NCI-H526 treated with DMSO at 0.1 percent for 48 hours (cell line): ENCODE measurements around the gene CYTH2.
A peak's percentile ranks its signal among the peaks of the same experiment; 100 is the strongest.

Experiments
- DNase-seq: peaks from one replicate; lab custom pipeline; 2025; lab: John Stamatoyannopoulos, UW

CYTH2 gene

GRCh38 chr19:48495396-48495795, 26.2 kb downstream of the CYTH2 start:
- DNase-seq, result no peak

DNA sequence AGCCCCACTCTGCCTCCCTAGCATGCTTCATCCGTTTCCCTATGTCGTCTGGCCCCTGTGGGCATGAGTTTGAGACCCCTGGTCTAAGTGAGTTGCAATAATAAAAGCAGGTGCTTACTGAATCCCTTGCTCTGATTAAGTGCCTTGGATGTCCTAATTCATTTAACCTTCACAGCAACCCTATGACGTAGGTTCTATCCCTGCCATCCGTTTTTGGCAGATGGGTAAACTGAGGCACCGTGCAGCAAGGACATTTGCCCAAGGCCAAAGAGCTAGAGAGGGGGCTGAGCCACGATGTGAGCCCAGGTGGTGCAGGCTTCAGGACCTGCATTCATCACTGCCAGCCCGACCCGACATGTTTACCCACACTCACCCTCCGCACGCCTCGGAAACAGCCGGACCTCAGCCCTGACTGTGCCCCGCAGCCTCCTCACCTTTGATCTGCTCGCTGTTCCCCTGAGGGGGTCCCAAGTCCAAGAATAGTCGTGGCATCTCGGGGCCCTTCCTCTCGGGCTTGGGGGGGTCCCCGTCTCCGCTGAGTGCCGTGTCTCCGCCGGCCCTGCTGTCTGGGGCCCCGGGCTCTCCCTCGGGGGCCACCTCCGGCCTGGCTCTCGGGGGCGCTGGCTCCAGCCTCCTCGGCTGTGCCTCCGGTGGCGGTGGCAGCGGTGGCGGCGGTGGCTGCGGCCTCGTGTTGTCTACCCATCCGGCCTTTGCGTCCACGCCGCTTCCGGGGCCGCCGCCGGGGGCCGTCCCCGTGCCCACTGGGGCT, 28.0 kb downstream of the CYTH2 start:
- no peak for DNase-seq

DNA sequence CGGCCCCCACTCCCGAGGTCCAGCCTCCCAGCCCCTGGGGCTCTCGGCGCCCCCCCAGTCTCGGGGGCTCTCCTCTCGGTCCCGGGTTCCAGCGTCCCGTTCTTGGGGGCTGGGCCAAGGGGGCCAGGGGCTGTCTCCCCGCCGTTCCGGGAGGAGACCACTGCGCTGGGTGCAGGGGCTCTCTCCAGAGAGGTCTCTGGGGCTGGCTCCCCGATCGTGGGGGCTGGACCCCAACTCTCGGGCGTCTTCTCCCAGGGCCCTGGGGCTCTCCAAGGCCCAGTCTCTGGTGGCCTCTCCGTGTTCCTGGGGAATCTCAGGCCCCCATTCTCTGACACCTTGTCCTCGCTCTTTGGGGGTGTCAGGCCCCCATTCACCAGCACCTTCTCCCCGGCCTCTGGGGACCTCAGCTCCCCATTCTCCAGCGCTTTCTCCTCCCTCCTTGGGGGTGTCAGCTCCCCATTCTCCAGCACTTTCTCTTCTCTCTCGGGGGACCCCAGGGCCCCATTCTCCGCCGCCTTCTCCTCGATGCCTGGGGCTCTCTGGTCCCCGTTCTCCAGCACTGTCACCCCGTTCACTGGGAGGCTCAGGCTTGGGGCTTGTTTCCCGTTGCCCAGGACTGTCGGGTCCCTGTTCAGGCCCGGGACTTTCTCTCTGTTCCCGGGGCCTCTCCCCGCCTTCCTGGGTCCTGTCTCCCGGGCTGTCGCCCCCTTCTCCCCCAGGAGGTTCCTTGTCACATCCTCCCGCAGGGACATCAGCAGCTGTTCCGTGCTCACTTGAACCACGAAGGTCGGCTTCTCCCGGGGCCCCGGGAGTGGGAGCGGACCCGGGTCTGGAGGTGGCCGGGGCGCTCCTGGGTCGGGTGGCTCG, 28.8 kb downstream of the CYTH2 start:
- no peak for DNase-seq

- DNase-seq, result no peak
Observed at GRCh38 chr19:48498595-48499311, 29.6 kb downstream of the CYTH2 start.

DNA sequence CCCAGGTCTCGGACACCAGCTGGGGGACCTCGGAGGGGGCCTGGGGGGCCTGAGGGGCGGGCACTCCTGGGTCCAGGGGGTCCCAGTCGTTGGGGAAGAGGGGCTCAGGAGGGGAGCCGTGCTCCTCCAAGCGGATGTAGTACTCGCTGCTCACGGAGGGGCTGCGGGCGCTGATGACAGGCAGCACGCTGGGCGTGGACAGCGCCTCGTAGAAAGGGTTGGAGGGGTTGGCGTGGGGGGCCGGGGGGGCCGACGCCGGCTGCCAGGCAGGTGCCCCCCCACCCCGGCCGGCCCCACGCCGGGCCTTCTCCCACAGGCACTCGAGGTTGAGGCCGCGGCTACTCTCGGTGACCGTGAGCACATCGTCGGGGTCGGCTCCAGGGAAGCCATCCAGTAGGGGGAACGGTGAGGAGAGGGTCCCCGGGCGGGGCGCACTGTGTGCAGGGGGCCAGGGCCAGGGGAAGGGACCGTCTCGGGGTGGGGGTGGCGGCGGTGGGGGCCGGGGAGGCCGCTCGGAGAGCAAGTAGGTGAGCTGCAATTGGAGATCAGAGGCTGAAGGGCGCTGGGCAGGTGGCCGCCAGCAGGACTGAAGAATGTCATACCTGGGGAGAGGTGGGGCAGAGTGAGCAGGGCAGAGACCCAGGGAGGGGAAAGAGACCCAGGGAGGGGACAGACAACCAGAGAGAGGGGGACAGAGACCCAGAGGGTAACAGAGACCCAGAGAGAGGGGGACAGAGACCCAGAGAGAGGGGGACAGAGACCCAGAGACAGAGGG, 30.3 kb downstream of the CYTH2 start:
- DNase-seq, result no peak

DNA sequence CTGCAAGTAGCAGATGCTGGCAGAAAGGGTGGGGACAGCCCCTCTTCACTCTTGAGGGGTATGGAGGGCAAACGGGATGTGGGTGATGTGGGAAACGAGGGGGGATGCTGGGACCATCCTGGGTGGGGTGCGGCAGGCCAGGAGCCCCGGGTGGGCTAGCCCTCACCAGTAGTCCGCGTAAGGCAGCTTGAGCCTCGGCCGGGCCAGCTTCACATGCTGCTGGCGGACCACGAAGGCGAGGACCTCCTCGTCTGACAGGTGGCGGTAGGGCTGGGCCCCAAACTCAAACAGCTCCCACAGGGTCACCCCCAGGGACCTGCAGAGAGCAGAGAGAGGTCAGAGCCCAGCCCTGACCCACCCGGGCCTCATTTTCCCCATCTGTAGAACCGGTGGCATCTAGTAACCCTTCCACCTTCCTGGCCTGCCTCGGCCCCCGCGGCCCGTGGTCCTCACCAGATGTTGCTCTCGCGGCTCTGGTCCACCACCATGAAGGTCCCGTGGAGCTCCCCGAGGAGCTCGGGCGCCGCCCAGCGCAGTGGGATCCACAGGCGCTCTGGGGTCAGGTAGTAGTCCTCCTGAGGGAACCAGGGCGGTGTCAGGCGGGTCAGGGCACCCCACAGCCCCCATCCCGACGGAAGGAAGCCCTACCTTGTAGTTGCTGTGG, 31.8 kb downstream of the CYTH2 start:
- DNase-seq, result no peak

DNA sequence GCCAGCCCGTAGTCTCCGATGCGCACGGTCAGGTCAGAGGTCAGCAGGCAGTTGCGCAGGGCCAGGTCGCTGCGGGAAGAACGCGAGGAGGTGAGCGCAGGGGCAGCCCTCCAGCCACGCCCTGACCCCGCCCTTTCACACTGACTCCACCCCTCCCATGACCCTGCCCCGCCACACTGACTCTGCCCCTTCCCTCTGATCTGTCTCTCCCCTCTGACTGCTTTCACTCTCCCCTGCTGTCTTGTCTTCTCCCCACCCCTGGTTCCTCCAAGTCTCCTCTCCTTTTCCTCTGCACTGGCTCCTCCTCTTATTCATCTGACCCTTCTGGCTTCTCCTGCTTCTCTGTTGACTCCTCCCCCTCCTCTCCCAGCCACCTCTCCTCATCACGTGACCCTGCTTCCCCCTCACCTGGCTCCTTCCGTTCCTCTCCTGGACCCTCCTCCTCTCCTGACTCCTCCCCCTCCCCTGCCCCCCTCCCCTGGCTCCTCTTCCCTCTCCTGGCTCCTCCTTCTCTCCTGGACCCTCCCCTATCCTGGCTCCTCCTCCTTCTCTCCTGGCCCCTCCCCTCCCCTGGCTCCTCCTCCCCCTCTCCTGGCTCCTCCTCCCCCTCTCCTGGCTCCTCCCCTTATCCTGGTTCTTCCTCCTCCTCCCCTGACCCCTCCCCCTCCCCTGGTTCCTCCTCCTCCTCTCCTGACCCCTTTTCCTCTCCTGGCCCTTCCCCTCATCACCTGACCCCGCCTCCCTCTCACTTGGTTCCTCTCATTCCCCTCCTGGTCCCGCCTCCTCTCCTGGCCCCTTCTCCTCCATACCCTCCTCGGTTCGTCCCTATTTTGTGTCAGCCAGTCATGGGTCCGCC, 32.6 kb downstream of the CYTH2 start:
- DNase-seq, result peak; percentile 95

GRCh38 chr19:48502350-48503018, 33.3 kb downstream of the CYTH2 start:
- no peak for DNase-seq

DNA sequence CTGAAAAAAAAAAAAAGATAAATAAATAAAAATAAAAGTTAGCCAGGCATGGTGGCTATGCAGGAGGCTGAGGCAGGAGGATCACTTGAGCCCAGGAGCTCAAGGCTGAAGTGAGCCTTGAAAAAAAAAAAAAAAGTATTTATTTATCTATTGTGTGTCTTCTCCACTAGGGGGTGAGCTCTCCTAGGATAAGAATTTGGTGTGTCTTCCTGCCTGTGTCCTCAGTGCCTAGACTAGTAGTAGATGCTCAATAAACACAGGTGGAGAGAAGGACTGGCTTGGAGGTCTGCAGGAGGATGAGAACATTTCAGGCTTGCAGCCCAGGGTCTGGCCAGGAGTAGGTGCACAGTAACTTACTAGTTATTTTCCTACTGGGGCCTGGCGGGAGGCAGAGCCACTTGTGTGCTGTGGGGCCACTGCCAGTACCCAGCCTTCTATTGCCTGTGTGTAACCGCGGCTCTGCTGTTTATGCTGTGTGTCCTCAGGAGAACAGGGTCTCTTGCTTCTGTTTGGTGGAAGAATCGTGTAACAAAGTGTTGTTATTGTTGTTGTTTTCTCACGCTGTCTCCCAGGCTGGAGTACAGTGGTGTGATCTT, 37.1 kb downstream of the CYTH2 start:
- DNase-seq, result no peak

DNA sequence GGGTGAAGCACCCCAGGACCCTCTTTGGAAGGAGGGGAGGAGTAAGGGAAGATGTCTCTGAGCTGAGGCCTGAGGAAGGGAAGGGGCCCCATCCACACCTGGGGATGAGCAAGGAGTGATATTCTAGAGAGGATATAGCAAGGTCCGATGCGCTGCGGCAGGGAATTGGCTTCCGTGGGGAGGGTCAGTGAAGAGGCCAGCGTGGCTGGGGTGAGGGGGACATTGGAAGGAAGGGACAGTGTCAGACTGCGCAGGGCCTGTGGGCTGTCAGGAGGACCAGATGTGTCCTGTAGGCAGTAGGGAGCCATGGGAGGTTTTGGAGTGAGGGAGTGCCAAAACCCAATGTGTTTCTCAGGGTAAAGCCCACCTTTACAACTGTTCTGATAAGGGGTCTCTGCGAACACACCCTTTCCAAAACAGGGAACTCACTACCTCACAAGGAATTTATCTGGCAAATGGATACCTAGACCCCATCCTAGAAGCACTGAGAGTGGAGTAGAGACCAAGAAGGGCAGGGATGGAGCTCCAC, 38.8 kb downstream of the CYTH2 start:
- DNase-seq, result no peak

DNA sequence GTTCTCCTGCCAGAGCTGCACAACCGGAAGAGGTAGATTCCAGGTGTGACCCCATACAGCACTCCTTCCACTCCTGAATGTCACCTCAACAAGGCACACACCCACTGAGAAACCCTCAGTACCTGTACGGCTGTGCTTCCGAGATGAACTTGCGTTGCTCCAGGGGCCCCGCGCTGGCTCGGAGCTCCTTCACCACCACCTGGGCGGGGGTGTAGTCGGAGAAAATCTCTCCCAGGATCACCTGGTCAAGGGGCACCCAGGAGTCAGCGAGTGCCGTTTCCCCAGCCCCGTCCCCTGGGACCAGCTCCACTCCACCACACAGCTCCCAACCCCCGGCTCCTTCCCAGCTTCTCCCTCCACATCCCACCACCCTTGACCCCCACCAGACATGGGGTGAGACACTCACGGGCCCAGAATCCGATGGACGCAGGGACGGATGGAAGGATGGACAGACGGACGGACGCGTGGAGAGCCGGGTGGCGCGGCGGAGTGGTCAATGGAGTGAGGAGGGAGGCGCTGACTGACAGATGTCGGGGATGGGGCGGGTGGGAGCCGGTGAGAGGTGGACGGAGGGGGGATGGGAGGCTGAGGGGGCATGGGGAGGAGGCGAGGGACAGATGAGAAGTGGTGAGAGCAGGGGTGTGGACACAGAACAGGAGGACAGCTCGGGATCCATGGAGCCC, 39.7 kb downstream of the CYTH2 start:
- DNase-seq, result no peak

DNA sequence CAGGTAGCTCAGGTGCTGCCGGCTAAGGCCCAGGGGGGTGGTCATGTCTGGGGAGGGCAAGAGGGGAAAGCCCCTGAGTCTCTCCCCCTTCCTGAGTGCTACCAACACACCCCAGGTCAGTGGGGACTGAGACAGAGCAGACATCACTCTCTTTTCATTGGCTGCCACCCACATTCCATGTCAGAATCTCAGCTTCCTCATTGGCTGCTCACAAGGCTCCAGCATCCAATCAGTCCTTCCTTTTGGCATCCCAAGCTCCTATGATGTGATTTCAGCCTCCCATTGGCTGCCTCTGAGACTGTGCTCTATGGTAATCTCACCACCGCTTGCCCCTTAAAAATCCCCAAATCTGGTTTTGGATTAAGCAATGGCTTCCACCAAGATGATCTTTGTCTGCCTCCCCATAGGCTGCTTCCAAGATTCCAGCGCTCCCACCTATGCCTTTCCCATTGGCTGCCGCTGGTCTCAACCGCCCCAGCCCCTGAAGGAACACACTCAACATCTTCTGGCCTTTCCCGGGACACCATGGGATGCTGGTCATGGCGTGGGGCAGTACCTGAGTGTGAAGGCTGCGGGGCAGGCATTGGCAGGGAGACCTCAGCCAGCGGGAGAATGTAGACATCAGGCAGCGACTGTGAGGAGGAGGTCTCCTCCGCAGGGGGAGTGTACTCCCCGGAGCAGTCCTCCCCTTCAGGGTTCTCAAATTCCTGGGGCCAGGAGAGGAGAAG, 40.5 kb downstream of the CYTH2 start:
- no peak for DNase-seq

DNA sequence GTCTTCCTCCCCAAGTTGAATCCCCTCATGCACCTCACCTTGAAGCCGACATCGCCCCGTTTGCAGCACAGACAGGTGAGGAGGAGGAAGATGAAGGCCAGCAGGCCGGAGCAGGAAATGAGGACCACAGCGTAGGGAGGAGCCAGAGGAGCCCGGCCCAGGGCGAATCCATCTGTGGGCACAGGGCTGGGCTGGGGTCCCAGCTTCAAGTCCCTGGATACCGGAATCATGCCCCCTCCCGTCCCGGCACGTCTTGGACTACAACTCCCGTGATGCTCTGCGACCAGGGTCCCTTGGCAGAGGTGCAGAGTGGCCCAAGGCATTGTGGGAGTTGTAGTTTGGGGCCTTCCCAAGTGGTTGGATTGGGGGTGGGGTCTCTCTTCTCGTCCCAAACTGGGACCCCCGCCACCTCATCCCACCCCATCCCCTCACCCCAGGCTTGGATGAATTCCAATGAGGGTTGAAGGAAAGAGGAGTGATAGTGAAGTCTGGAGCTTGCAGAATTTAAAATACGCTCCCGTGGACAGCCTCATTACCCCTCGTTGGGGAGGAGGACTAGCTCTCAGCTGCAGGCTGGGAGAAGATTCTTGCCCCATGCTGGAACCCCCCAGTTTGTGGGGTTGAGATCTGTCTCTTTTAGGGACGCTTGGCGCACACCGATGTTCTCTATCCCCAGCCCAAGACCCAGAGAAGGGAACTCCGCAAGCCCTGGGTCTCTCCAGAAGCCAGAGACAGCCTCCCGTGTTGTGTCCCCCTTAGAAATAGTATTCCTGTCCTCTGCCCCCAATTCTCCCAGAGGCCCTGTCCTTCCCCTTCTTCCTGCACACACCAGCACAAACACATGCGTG, 41.5 kb downstream of the CYTH2 start:
- DNase-seq, result no peak

GRCh38 chr19:48511321-48511731, 42.2 kb downstream of the CYTH2 start:
- DNase-seq, result no peak

DNA sequence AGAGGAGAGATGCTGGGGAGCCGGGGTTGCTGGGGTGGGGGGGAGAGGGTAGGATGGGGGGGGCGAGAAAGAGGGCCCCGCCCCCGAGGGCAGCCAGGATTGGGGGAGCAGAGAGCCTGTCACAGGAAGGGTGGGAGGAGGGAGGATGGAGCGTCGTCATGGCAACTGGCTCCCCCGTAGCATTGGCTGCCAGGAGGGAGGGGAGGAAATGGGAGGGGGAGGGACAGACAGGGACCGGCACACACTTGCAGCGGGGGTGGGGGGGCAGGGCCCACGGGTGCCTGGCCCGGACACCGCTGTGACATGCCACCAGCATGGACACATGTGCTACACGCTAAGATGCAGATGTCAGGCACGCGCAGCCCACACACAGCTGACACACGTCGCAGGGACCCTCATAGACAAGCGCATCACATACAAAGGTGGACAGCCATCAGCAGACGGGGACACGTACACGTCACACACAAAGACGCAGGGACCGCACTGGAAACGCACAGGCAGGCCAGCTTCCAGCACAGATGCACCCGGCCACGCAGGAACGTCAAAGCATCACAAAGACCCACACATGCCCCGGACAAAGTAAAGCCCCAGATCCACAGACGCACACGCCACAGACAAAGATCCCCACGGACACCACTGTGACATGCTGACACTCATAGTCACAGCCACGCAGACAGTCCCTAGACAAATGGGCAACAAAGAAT, 42.8 kb downstream of the CYTH2 start, which contains the start of gene LMTK3:
TSS of gene LMTK3 (minus strand) at position 36 of the 704 bp plus-strand sequence. CDS start 259 bp downstream, outside the sequence.
- DNase-seq, result no peak
